GM21526 (cell line): ENCODE data around the gene CLEC1A.
"Not testable (repeated sequence)": the region's sequence is repeated elsewhere in the genome, so short reads cannot be mapped to it uniquely, and the experiment has no call there.

Source experiments
- ATAC-seq: cut with Tn5 transposase; IDR thresholded peaks from one replicate; pipeline ENCODE4 v1.9.1; 2021; ENCODE audit warnings: moderate library complexity; ENCODE audit not compliant: unreplicated experiment, low FRiP score

Gene CLEC1A

DNA sequence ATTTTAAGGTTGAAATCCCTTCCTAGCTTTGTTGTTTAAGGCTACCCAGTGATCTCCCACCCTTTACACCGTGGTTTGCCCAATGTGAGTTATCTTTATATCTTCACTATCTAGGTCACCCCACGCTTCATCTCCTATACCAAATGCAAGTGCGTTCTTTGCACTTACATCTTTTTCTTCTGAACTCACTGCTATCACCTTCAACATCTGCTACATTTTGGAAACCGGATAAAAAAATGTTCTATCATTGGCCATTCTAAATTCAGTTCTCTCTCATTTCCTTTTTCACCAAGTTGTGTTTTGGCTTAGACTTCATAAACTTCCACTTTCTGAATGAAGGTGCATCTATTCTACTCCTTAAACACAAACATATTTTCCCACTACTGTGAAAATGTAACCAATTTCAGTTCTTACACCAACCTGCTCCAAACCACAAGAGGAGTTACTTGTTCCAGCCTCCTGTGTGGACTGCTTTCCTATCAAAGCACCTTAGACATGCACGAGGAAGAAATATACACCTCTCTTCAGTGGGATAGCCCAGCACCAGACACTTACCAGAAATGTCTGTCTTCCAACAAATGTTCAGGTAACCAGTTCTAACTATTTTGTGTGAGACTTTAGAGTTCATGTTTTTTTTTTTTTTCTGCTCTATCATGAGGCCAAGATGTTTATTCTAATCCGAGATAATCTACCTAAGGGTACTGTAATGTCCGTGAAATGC lies 46.4 kb downstream of the CLEC1A start:
- no peak for ATAC-seq

DNA sequence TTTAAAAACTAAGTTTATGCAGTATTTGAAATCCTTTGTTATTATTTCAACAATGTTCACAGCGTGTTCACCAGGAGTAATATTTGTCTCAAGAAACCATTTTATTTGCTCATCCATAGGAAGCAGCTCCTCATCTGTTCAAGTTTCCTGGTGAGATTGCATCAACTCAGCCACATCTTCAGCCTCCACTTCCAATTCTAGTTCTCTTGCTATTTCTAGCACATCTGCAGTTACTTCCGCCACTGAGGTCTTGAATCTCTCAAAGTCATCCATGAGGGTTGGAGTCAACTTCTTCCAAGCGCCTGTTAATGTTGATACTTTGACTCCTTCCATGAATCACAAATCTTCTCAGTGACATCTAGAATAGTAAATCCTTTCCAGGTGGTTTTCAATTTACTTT lies 50.3 kb downstream of the CLEC1A start:
- no peak for ATAC-seq

DNA sequence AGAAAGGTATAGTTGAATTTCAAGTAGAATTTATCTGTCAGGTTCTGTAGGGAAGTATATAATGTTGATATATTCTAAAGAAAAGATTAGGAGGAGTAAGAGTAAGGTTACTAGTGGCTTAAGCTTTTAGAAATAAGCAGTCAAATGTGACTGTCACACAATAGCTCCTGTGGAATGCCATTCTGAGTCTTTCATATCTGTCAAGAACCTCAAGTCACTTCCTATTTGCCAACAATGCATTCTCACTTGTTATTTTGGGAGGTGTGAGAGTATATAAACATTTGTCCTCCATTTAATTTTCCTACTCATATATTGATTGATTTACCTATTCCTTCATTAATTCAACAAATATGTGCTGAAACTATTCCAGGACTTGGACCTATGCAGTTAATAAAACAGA lies 56.6 kb downstream of the CLEC1A start:
- no peak for ATAC-seq

DNA sequence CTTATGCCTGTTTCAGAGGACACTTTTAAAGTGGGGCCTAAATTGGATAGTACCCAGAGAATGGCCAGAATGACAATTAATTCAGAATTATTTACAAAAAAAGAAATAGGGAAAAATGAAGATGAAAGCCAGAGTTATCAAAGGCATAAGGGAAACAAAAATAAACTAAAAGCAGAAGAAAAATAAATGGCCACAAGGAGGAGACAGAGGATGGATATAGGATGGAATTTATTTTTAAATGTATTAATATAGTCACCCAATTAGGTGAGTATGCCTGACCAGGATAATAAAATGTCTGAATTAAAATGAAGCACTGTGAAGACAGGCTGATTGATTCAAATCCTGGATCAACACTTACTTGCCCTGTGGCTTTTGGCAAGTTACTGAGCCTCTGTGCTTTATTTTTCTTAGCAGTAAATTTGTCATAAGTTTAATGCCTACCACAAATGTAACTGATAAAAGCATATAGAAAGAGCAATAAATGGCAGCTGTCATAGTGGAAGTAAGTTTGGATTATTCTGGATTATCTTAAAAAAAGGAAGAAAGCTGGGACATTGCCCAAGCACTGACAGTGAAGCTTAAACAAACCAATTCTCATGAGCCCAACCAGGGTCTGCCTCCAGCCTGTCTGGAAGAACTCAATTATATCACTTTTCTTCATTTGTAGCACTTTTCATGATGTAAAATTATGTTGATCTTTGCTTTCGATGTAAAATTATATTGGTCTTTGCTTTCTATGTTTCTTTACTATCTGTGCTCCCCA lies 64.8 kb downstream of the CLEC1A start:
- no peak for ATAC-seq

DNA sequence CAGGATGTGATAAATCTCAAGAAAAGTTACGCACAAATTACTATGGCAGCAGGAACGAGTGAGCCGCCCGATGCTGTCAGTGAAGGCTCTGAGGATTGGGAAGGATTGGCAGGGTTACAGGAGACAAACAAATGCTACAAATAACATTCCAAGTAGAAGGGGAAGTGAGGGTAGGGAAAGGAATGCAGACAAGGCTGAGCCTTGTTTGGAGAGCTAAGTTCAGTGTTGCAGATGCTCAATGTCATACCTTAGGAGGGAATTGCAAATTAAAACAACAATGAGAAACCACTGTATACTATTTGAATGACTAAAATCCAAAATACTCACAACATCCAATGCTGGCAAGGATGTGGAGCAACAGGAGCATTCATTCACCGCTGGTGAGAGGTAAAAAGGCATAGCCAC lies 67.0 kb downstream of the CLEC1A start:
- ATAC-seq, result no peak

DNA sequence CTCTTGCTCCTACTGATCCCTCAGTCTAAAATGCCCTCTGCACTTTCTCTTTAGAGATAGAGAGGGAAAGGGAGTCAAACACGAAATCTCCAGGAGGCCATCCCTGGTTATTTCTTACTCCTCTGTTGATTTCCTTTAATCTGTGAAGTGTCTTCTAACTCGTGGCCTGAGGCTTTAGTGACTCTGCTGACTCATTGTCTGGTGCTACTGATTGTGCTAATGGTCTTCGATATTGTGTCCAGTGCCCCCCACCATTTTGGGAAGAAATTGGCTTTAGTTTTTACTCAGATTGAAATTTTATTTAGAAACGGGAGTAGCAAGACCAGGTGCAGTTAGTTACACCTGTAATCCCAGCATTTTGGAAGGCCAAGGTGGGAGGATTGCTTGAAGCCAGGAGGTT lies 67.5 kb downstream of the CLEC1A start:
- no peak for ATAC-seq

DNA sequence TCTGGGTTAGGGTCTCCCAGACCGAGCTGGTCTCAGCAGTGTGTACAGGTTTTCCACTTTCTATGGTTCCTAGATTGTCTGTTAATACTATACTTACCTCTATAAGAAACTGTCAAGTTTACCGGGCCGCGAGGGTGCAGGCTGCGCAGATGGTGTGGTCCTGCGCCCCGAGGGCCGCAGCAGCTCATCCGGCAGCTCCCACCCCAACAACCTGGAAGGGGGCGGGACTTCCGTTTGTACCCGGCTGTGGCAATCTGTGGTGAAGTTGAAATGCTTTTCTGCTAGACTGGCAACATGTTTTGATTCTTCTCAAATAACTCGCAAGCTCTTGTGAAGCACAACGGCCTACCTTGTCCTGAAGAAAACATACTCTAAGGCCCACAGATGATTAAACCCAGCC lies 68.3 kb downstream of the CLEC1A start, which contains the start of gene CLEC9A:
TSS of gene CLEC9A (plus strand) at position 237 of the 400 bp plus-strand sequence. CDS start 22,006 bp downstream, outside the sequence.
- no peak for ATAC-seq

DNA sequence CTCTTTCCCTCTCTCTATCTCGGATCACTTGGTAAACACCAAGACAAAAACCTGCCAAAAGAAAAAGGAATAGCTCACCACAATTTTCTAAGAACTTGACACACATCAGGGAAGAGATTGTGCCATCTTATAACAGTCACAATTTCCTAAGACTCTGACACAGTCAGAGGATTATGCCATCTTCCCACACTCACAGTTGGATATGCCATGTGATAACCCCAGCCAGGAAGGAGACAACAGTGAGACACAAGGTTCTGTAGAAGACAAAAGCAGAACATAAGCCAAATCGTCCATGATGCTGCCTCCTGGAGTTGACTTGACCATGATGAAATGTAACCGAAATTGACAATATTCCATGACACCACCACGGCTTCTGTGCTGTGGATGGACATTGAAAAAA lies 71.1 kb downstream of the CLEC1A start:
- no peak for ATAC-seq

DNA sequence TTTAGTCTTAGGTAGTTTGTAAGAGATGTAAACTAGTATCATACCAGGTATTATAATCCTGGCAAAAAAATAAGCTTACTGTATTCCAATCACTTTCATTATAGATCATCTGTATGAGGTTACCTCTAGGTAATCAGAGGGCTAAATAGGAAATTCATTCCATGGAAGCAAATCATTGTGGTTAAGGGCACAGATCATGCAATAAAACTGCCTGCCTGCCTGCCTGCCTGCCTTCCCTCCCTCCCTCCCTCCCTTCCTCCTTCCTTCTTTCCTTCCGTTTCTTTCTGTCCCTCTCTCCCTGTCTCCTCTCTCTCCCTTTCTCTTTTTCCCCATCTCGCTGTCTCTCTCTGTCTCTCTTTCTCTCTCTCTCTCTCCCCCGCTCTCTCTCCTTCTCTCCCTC lies 71.5 kb downstream of the CLEC1A start:
- ATAC-seq, result no peak

DNA sequence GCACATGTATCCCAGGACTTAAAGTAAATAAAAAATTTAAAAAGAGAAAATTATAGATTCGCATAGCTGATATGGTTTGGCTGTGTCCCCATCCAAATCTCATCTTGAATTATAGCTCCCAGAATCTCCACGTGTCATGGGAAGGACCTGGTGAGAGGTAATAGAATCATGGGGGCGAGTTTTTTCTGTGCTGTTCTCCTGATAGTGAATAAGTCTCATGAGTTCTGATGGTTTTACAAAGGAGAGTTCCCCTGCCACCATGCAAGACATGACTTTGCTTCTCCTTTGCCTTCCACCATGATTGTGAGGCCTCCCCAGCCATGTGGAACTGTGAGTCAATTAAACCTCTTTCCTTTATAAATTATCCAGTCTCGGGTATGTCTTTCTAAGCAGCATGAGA lies 72.1 kb downstream of the CLEC1A start:
- ATAC-seq, result not testable (repeated sequence)

DNA sequence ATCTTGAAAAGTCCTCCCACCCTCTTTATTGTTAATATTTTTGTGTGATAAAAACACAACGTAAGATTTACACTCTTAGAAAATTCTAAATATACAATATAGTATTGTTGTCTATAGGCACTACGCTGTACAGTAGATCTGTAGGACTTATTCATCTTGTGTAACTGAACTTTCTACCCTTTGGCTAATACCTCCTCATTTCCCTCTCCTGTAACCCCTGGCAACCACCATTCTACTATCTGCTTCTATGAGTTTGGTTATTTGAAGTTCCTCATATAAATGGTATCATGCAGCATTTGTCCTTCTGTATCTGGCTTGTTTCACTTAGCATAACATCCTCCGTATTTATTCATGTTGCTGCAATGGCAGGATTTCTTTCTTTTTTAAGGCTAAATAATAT lies 73.5 kb downstream of the CLEC1A start:
- no peak for ATAC-seq

DNA sequence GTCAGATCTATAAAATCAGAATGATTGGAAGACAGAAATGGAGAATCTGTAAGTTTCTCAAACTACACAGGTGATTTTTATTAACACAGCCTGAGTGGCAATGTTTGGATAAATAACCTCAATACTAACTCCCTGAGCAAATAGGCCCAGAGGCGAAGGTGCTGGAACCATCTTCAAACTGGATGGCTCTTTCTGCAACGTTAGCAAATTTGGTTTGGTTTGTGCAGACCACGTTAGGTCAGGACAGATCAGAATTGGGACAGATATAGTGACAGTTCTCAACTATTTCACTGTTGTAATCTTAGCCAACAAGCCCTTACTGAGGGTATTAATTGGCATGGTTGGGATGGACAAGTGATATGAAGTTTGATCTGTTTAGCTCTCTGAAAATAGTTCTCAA lies 77.4 kb downstream of the CLEC1A start:
- no peak for ATAC-seq
